ENCODE results near the gene AMPD1.

The AMPD1 gene

GRCh38 chr1:114696810-114697209, 1.5 kb upstream of the AMPD1 start:
- DNase-seq, result no peak

GRCh38 chr1:114694540-114695310, 621 bp downstream of the AMPD1 start:
- no peak for DNase-seq

DNA sequence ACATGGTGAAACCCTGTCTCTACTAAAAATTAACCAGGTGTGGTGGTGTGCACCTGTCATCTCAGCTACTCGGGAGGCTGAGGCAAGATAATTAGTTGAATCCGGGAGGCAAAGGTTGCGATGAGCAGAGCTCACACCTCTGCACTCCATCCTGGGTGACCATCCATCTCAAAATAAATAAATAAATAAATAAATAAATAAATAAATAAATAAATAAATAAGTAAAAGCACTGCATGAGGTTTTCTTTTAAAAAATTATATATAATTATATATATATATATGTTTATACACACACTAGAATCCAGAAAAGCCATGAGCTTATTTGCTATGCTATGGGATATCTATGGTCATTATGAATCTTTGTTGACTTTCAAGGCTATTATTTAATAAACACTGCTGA, 2.4 kb downstream of the AMPD1 start:
- no peak for DNase-seq

DNA sequence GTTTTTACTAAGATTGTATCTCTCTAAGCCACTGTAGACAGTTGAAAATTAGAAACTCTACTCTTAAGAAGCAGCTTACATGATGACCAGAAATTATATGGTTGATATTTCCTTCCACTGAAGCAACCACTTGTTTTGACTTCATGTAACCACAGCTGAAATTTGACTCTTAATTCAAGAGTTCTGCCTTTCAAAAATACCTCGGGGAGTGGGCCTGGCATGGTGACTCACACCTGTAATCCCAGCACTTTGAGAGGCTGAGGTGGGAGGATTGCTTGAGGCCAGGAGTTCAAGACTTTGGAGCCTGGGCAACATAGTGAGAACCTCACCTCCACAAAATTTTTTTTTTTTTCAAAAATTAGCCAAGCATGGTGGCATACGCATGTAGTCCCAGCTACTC, 4.3 kb downstream of the AMPD1 start:
- no peak for DNase-seq

GRCh38 chr1:114690148-114690547, 5.2 kb downstream of the AMPD1 start:
- peak; percentile 30 for DNase-seq

DNA sequence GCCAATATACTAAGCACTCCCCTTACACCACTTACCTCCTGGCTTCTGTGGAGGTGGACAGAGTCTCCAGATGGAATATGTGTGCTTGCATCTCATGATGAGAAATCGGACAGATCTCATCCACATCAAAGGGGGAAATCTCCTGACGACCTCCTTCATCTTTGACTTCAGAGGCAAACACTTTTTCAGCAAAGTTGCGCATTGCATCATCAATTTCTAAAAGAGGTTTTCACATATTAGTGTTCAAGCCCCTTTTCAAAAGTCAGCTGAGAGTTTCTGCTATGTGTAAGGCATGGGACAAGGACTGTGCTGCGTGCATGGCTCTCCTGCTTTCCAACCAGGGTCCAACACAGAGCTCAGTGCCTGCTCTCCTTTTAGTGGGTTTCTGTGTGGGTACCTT, 6.8 kb downstream of the AMPD1 start:
- no peak for DNase-seq

DNA sequence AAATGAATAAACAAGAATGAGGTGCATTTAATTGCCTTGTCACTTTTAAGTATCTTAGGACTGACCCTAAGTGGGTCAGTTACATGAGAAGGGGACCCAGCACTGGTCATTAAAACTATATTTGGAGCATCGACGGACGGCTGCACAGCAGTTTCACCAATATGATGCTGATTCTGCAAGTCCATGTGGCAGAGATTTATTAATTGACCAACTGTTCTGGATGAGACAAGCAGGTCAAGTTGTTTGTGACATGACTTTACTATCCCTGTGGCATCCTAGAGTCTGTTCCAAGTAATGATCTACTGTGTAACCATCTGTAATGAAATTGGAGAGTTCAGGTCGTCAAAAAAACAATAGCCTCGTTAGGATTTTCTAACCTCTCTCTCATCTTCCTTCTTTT, 9.5 kb downstream of the AMPD1 start:
- DNase-seq, result no peak

DNA sequence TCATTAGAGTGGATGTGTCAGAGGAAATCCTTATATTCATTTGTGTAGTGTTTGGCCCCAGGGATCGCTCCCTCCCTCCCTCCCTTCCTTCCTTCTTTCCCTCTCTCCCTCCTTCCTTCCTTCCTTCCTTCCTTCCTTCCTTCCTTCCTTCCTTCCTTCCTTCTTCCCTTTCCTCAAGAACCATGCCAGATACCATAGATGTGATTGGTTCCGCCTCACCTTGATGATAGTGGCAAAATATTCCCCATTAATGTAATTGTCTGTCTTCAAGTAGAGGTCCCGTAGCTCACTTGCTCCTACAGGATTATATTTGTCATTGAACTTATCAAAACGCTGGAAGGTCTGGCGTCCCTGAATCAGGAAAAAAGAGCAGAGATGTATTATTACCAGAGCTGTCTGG, 17.7 kb downstream of the AMPD1 start:
- DNase-seq, result no peak

GRCh38 chr1:114676115-114676514, 19.2 kb downstream of the AMPD1 start:
- no peak for DNase-seq

- no peak for DNase-seq
Measured at GRCh38 chr1:114671939-114672275, 23.4 kb downstream of the AMPD1 start.

- peak; percentile 8 for DNase-seq
Measured at GRCh38 chr1:114671011-114671938, 24.1 kb downstream of the AMPD1 start.

GRCh38 chr1:114670083-114671010, 25.0 kb downstream of the AMPD1 start:
- DNase-seq, result peak; percentile 90

- DNase-seq, result no peak
Measured at GRCh38 chr1:114669562-114670082, 25.7 kb downstream of the AMPD1 start, which contains the start of gene DENND2C. DENND2C (minus strand) TSS chr1:114670049; CDS start chr1:114625984, 44,065 bp downstream.

DNA sequence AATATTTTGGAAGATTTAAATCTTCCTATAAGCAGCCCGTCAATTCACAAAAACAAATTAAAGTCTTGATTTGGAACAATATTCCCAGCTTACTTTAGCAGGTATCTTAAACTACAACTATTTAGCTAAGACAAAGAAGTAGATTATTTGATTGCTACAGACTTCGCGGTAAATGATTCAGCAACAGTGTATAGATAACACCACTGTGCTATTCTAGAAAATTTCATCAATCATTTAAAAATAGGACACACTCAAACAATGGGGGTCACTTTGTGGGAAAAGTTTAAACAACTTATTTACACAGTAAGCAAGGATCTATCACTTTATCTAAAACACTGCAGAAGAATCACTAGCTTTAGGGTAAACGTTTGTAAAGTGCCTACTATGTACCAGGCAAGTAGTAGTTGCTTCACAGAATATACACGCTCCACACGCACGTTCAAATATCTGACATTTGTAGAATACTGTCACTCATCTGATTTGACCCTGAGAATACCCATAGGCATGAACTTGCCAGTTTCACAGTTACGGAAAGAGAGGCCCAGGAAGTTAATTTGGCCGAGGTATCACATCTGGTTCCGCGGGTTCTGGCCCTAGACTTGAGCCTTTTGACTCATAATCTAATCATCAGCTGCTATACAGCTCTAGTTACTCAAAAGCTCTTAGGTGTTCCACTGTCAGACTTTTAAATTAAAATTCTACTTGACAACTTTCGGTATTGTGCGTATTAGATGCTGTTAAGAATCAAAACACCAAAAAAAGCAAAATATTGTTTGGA, 26.4 kb downstream of the AMPD1 start:
- peak; percentile 8 for DNase-seq

DNA sequence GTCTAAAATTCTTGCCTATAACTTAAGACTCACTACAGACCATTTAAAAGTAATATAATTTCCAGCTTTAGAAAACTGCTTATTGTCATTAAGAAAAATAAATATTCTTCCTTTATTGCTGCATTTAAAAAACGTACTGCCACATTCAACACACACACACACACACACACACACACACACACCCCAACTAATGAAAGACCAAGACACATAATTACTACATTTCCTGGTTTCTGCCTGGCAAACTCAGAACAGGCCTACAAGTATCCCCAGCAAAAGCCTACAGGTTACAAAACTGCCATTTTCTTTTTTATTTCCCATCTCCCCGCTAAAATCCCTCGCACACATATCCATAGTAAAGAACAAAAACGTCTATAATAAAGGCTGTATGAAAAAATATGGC, 27.0 kb downstream of the AMPD1 start:
- DNase-seq, result no peak

- no peak for DNase-seq
Measured at GRCh38 chr1:114666954-114667353, 28.4 kb downstream of the AMPD1 start.

- DNase-seq, result no peak
Measured at GRCh38 chr1:114660238-114660637, 35.1 kb downstream of the AMPD1 start.

GRCh38 chr1:114651893-114652292, 43.5 kb downstream of the AMPD1 start:
- no peak for DNase-seq

DNA sequence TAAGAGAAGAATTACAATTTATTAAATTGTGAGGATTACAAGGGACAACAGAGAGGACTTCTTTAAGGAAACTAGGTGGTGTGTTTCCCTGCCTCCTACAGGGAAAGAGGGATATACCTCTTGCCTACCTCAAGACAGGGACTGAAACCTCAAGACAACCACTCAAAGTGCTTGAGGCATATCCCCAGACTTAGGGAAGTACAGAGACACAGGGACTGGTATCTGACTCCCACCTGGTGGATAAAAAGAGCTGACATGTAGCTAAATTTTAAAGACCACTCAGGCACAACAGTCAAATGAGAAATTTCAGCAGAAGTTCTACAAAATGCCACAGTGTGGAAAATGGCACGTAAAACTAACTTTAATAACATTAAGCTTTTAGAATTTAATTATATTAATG, 46.8 kb downstream of the AMPD1 start:
- no peak for DNase-seq

DNA sequence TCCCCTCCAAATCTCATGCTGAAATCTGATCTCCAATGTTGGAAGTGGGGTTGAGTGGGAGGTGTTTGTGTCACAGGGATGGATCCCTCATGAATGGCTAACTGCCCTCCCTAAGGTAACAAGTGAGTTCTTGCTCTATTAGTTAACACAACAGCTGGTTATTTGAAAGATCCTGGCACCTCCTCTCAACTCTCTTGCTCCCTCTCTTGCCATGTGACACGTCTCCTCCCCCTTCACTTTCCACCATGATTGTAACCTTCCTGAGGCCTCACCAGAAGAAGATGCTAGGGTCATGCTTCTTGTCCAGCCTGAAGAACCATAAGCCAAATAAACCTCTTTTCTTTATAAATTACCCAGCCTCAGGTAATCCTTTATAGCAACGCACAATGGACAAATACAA, 54.0 kb downstream of the AMPD1 start:
- no peak for DNase-seq

GRCh38 chr1:114638910-114639309, 56.4 kb downstream of the AMPD1 start:
- DNase-seq, result no peak

- DNase-seq, result no peak
Measured at GRCh38 chr1:114632427-114632826, 62.9 kb downstream of the AMPD1 start.
